Colon (tissue), 2 donors: ENCODE results near the gene PDGFC.
"Not testable (repeated sequence)": the region's sequence is repeated elsewhere in the genome, so short reads cannot be mapped to it uniquely, and the experiment has no call there.

Experiments
- FAIRE-seq: peaks from 2 replicates; lab custom pipeline; 2012; peaks lifted over from hg19 to GRCh38; lab: Jason Lieb, UNC
- donor health status: control.
- donor health status: control.

Gene PDGFC

DNA sequence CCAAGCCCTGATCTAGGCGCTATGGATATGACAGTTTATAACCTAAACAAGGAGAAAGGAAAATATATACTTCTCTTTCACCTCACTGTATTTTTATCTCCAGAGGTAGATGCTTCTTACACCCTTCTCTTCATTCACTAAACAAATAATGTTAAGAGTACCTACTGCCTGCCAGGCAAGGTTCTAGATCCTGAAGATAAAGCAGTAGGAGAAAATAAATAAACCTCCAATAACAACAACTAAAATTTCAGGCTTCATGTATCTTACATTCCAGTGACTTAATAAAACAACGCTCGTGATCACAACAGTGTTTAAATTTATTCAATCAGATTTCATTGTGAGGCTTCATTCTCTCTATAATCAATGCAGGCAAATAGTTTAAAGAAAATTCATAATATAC, 20.7 kb downstream of the PDGFC start:
- no peak for FAIRE-seq

DNA sequence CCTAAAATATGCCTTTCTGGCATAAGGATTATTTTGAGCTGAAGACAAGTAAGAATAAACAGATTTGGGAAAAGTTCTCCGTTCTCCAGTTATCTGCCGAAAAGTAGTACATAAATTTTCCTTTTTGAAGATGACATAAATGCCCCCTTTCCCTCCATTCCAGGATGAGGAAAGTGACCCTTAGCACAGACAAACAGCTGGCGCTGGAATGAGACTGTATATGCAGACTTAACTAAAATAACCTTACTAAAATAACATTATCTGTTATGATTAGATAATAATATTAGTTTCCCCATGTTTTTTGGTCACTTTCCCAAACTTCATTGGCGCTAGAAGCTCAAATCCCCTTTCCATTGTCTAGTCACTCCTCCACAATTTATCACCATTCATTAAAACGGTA, 21.5 kb downstream of the PDGFC start:
- FAIRE-seq, result no peak

- no peak for FAIRE-seq
Observed at GRCh38 chr4:156949373-156949814, 22.2 kb downstream of the PDGFC start.

DNA sequence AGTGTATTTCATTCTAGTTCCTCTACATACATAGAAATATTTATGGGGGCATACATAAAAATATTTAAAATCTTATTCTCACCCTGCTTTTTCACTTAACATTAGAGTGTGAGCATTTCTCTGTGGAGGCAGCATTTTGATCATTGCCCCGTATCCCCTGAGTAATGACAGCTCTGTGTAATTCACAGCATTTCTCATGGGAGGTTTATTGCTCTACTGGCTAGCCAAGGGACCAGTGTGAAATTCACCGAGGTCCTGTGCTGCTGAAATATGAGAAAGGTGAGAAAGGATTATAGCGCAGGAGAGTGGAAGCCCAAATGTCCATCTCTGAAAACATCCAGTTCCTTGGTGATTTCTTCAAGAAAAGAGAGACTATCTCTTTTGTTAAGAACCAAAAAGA, 22.9 kb downstream of the PDGFC start:
- no peak for FAIRE-seq

DNA sequence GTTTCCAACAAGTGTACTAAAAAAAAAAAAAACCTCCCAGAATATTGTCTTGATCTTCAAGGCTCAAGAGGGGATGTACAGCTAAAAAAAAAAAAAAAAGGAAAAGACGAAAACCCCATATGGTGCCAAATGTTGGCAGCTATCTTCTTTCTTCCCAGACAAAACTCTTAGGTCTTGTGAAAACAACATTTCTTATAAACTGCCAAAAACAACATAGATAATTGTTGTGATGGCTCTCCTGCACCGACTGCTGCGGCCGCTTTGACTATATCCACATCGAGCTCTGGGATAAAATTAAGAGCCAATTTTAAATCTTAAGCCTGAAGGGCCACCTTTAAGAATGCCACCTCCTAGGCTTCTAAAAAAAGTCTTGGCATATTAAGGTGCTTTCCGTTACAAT, 23.5 kb downstream of the PDGFC start:
- no peak for FAIRE-seq

DNA sequence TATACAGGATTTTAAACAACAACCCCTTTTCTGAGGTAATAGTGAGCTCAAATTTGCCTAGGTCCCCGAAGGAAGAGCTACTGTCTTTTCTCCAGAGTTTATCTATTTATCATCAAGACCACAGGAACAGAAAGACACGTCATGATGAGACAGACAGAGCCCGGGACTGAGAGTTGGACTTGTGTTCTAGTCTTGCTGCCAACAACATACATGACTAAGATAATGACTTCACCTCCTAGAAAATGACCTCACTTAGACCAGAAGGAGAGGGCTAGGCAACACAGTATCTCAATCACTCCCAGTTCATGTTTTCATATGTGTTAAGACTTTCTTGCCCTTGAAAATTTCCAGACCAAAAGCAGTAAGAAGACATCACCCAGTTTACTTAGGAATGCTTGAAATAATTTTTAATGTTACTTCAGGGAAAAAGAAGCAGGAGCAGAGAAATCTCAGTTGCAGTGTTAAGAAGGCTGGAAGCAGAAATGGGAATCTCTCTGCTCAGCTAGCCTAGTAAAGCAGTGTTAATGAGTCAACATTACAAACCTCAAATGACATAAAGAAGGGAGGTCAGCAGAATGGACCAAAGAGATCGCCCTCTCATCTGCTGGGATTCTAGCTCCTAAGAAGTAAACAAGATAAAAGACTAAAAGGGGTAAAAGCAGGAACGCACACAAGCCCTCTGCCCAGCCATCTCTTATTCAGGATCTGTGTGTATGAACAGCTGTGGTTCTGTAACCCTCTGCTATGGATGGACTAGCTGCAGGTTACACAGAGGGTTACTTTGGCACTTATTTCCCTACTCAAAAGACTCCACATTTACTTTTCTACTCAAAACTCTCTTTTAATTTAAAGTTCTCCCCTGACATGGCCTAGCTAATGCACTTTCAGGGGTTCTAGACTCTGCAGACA, 24.8 kb downstream of the PDGFC start:
- FAIRE-seq, result no peak

- no peak for FAIRE-seq
Observed at GRCh38 chr4:156945532-156945931, 26.1 kb downstream of the PDGFC start.

DNA sequence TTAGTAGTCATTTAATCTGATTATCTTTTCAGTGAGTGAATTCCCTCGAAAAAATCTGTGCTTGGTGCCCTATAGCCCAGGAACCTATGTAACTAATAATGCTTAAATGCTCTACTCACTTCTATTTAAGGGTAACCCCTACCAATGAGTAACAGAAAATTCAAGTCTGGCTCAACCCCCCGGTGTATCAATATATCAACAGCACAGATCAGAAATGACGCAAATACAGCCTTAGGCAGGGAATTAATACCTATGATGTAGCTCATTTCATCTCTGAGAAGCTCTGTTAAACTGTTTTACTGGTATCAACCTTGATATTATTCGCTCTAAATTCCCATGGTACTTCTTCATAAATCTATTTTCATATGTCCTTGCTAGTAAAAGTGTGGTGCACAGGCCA, 28.6 kb downstream of the PDGFC start:
- FAIRE-seq, result no peak

DNA sequence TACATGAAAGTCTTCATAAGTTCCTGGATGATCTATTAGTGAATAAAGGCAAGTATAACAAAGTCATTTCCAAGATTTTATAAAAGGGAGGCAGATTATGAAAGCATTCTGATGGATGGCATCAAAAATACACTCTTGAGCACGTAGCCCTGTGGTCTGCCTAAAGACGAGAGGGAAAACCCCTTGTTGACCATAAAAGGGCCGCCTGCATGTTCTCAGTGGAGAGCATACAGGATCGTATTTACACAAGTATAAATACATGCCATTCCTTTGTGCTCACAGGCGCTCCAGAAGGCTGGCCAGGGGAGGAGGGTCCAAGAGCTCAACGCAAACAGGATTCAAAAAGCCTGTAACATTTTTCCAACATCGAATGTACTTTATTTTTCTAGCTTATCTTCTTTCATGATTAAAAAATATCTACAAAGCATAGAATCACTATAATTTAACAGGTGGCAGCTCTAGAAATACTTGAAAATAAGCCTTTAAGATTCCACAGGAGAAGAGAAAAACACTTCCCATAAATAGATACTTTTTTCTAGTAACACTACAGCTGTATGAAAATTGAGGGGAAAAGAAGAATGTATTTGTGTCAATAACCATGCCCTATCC, 29.6 kb downstream of the PDGFC start:
- no peak for FAIRE-seq

DNA sequence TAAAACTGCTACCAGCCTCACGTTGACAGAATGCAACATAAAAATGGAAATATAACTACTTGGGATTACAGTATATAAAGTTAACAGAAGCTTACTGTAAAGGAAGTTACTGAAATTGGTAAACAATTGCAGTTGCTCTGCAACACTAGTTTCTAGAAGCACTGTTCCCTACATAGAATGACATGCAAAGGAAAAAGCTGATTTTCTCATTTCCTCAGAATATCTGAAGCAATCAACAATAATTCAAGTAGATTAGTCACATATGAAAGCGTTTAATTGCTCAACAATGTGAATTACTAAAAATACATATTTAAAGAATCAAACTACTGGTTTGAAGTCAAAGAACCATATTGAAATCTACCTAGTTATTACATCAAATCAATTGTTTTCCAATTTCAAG, 31.8 kb downstream of the PDGFC start:
- FAIRE-seq, result no peak

- FAIRE-seq, result no peak
Observed at GRCh38 chr4:156939139-156939538, 32.5 kb downstream of the PDGFC start.

GRCh38 chr4:156934259-156934635, 37.4 kb downstream of the PDGFC start:
- no peak for FAIRE-seq

- FAIRE-seq, result no peak
Observed at GRCh38 chr4:156933633-156934258, 37.9 kb downstream of the PDGFC start.

GRCh38 chr4:156932360-156932759, 39.2 kb downstream of the PDGFC start:
- FAIRE-seq, result not testable (repeated sequence)

DNA sequence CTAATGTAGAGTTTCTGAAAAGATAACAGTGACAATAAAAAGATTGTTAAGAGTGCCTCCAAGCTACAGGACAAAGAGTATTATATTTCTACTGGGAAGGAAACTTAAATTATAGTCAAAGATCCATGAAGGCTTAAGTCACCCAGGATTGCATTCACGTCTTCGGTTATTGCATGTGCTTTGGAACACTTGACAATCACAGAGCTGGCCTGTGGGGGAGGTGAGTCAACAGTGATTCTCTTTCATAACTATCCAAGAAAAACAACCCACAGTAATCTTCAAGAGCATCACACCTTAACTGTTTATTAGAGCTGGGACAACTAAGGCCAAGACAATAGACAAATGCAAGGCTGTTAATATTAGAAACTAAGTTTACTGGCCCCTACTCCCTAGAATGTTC, 40.3 kb downstream of the PDGFC start:
- FAIRE-seq, result no peak

- no peak for FAIRE-seq
Observed at GRCh38 chr4:156929386-156930105, 42.1 kb downstream of the PDGFC start.

- FAIRE-seq, result no peak
Observed at GRCh38 chr4:156924774-156925315, 46.8 kb downstream of the PDGFC start.

- FAIRE-seq, result no peak
Observed at GRCh38 chr4:156923525-156923924, 48.1 kb downstream of the PDGFC start.

DNA sequence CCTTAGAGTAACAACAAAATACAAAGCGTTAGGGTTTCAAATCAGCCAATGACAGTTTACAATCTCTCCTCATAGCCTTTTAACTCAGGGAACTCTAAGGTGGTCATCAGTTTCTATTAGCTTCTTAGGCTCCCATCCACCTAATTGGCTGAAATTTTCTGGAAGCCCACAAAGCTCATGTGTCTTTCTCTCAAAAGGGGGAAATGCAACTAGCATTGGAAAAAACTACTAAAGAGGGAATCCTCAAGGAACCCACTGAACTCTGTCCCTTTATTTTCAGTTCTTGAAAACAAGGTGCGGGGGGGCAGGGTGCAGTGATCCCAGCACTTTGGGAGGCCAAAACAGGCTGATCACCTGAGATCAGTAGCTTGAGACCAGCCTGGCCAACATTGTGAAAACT, 56.4 kb downstream of the PDGFC start:
- FAIRE-seq, result no peak

DNA sequence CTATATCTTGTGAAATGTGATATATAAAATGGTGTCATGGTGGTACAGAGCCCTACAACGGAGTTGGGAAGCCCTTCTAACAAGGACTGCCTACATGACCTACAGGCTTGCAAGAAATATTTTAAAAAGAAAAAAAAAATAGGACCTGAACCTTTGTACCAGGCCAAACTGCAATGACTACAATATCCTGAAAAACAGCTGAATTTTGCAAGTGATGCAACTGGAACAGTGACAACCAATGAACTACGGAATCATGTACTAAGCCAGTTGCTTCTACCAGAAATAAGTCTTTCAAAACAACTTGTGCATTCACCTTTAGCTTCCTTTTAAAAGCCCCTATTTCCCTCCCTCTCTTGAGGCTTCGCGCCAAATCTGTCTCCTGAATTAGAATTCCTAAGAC, 58.4 kb downstream of the PDGFC start:
- no peak for FAIRE-seq

- FAIRE-seq, result no peak
Observed at GRCh38 chr4:156909010-156909409, 62.6 kb downstream of the PDGFC start.

DNA sequence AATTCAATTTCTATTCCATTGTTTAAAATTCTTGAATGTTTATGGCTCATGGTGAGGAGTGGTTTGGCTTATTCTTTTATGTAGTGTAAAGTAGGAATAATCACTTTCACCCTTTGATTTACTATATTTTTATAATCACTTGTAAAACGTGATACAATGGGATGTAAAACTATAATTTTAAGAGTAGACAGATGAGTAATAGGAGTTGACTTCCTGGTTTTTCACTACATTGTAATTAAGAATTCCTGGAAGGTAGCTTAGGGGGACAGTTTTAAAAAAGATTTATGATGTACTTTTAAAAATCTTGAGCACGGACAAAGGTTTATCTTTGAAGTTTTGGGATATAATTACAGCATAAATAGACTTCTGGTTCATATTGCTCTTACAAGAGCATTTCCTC, 65.3 kb downstream of the PDGFC start:
- FAIRE-seq, result peak; percentile 31
